ENCODE measurements around the gene WDTC1. TPM values are rescaled to one million over a fixed set of nuclear protein-coding genes. Genes with fewer than 3 reads are reported as not detected.

WDTC1 gene
- total RNA-seq, 1 experiment from 2014 or later = 20.1 TPM

DNA sequence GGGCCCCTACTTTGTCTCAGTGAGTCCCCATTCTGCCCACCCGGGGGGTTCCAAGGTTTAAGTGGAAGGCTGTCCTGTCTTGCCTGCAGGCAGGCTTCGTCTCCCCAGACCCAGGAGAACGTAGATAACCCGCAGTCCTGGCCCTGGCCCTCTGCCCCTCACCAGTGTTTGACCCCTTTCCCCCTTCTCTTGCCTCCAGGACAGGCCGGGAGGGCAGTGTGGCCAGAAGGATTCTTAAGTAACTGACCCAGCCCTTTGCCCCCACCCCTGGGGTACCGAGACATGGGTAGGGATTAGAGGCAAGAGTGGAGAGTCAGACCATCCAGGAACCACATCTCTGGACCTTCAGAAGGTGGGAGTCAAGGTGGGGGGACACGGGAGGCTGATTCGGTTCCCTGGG lies 96.4 kb downstream of the WDTC1 start:
- DNase-seq (ENCODE audit: low spot score) = no peak
- POLR2A ChIA-PET = no interaction called here
- Mint-ChIP-seq H3K9me3 (no peaks in the 10 kb centered on the region), H3K4me1 (no peaks in the 10 kb centered on the region), H3K4me3 (no peak overlapping the region), H3K27ac (no peak overlapping the region), H3K27me3 (ENCODE audit: low read depth) (no peaks in the 10 kb centered on the region; the same call in 1 of the 2 replicates), H3K36me3 (peaks cover 18% of the 10 kb centered on the region)
- TF ChIP-seq FOXP1 (CRISPR knock-in tag; IDR thresholded peaks at IDR 0.05; ENCODE audit: borderline replicate concordance) = no peak
- TF ChIP-seq NFATC4 (CRISPR knock-in tag; IDR thresholded peaks at IDR 0.05) = no peak
- no peak for TF ChIP-seq ZBTB43 (CRISPR knock-in tag; IDR thresholded peaks at IDR 0.05)
- no peak for TF ChIP-seq SOX15 (CRISPR knock-in tag; IDR thresholded peaks at IDR 0.05)
- TF ChIP-seq, protein P1, sequence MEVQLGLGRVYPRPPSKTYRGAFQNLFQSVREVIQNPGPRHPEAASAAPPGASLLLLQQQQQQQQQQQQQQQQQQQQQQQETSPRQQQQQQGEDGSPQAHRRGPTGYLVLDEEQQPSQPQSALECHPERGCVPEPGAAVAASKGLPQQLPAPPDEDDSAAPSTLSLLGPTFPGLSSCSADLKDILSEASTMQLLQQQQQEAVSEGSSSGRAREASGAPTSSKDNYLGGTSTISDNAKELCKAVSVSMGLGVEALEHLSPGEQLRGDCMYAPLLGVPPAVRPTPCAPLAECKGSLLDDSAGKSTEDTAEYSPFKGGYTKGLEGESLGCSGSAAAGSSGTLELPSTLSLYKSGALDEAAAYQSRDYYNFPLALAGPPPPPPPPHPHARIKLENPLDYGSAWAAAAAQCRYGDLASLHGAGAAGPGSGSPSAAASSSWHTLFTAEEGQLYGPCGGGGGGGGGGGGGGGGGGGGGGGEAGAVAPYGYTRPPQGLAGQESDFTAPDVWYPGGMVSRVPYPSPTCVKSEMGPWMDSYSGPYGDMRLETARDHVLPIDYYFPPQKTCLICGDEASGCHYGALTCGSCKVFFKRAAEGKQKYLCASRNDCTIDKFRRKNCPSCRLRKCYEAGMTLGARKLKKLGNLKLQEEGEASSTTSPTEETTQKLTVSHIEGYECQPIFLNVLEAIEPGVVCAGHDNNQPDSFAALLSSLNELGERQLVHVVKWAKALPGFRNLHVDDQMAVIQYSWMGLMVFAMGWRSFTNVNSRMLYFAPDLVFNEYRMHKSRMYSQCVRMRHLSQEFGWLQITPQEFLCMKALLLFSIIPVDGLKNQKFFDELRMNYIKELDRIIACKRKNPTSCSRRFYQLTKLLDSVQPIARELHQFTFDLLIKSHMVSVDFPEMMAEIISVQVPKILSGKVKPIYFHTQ (CRISPR knock-in tag; IDR thresholded peaks at IDR 0.05) = no peak
- TF ChIP-seq GRHL2 (CRISPR knock-in tag; IDR thresholded peaks at IDR 0.05; ENCODE audit: insufficient replicate concordance, severe bottlenecking) = no peak
- TF ChIP-seq GABPB1 (CRISPR knock-in tag; IDR thresholded peaks at IDR 0.05) = no peak
- TF ChIP-seq ARID4B (CRISPR knock-in tag; IDR thresholded peaks at IDR 0.05; ENCODE audit: borderline replicate concordance) = no peak
- TF ChIP-seq ZNF396 (CRISPR knock-in tag; IDR thresholded peaks at IDR 0.05; ENCODE audit: borderline replicate concordance) = no peak
- TF ChIP-seq, protein P2, sequence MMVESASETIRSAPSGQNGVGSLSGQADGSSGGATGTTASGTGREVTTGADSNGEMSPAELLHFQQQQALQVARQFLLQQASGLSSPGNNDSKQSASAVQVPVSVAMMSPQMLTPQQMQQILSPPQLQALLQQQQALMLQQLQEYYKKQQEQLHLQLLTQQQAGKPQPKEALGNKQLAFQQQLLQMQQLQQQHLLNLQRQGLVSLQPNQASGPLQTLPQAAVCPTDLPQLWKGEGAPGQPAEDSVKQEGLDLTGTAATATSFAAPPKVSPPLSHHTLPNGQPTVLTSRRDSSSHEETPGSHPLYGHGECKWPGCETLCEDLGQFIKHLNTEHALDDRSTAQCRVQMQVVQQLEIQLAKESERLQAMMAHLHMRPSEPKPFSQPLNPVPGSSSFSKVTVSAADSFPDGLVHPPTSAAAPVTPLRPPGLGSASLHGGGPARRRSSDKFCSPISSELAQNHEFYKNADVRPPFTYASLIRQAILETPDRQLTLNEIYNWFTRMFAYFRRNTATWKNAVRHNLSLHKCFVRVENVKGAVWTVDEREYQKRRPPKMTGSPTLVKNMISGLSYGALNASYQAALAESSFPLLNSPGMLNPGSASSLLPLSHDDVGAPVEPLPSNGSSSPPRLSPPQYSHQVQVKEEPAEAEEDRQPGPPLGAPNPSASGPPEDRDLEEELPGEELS (CRISPR knock-in tag; IDR thresholded peaks at IDR 0.05) = no peak
- no peak for TF ChIP-seq ZNF423 (CRISPR knock-in tag; IDR thresholded peaks at IDR 0.05)
- TF ChIP-seq, protein P3, sequence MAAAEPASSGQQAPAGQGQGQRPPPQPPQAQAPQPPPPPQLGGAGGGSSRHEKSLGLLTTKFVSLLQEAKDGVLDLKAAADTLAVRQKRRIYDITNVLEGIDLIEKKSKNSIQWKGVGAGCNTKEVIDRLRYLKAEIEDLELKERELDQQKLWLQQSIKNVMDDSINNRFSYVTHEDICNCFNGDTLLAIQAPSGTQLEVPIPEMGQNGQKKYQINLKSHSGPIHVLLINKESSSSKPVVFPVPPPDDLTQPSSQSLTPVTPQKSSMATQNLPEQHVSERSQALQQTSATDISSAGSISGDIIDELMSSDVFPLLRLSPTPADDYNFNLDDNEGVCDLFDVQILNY (CRISPR knock-in tag; IDR thresholded peaks at IDR 0.05) = no peak
- no peak for TF ChIP-seq TP53 (CRISPR knock-in tag; IDR thresholded peaks at IDR 0.05)
- TF ChIP-seq ETV6 (CRISPR knock-in tag; IDR thresholded peaks at IDR 0.05) = no peak
- CTCF ChIA-PET = interaction anchor here (0.6 to 5.4 kb wide), 5 partner anchors 8 to 36 kb away, joined by 3 to 70 read pairs (median 3); partner anchors contain the start of gene MAP3K6
- no peak for ATAC-seq
